Daoy (cell line): ENCODE results near the gene SELP. TPM values are rescaled to one million over a fixed set of nuclear protein-coding genes. Genes with fewer than 3 reads are reported as not detected.
A peak's percentile ranks its signal among the peaks of the same experiment; 100 is the strongest.

Experiments
- DNase-seq: peaks from one replicate; pipeline ENCODE4 v3.0.0-alpha.2; 2015; ENCODE audit warnings: low read depth
- total RNA-seq: library from RNA; depleted of rRNA; stranded (reverse); fragments of >200 nt; shearing (Covaris generic); gene quantifications from 2 replicates; pipeline ENCODE4 v1.2.3, GENCODE V29; 2014

SELP gene
- total RNA-seq, 1 experiment from 2014 or later, result not detected

- DNase-seq, result no peak
These were observed 9.4 kb downstream of the SELP start for GRCh38 chr1:169620565-169620964.

- DNase-seq, result peak; percentile 9
These were observed 11.6 kb downstream of the SELP start for GRCh38 chr1:169618367-169618766.

DNA sequence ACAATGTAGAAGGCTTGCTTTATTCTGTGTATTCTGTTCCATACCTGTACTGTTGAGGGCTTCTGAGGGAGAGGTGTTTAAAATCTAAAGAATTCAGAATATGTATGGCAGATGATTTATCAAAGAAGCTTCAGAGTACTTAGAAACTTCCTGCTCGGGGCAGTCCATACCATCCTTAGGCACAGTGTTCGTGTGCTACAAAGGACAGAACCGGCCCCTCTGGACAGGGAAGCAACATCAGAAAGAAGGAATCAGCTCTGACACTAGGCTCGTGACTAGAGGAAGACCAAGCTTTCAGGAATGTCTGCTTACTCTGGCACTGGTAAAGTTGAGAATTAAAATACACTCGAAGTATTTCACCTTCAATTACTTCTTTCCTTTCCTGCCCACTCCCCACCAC lies 14.1 kb downstream of the SELP start:
- DNase-seq, result no peak

DNA sequence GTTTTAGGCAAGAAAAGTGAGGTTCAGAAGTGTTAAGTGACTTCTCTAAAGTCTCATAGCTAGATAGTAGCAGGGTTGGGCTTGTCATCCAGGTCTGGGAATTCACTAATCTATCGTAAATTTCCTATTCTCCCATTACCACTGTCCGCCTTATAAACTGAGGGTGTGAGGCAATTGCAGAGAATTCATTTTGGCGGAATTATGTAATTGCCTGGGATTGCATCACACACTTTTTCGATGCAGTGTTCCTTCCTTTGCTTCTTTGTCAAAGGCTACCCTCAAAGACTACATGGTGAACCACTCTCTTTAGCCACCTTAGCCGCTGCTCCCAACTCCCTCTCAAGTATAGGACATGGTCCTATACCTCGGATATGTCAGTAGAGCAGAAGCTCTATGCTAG lies 19.1 kb downstream of the SELP start:
- no peak for DNase-seq

DNA sequence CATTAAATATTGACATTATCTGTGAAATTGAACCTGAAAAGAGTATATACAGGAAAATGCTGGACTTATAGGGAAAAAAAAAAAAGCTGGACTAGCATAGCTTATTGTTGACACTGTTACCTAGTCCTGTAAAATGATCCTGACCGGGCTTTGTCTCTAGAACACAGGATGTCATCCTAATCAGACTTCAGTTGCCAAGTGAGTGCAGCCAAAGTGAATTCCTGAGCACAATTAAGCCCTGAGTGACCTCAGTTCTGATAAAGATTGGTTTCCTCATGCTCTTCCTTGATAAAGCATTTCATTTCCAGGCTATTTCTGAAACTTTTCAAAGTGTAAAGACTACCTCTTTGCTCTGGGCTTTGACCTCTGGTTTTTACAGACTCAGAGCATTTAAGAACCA lies 19.8 kb downstream of the SELP start:
- peak; percentile 37 for DNase-seq

GRCh38 chr1:169608226-169608625 lies 21.7 kb downstream of the SELP start:
- no peak for DNase-seq

GRCh38 chr1:169604781-169605560 lies 25.0 kb downstream of the SELP start:
- no peak for DNase-seq

DNA sequence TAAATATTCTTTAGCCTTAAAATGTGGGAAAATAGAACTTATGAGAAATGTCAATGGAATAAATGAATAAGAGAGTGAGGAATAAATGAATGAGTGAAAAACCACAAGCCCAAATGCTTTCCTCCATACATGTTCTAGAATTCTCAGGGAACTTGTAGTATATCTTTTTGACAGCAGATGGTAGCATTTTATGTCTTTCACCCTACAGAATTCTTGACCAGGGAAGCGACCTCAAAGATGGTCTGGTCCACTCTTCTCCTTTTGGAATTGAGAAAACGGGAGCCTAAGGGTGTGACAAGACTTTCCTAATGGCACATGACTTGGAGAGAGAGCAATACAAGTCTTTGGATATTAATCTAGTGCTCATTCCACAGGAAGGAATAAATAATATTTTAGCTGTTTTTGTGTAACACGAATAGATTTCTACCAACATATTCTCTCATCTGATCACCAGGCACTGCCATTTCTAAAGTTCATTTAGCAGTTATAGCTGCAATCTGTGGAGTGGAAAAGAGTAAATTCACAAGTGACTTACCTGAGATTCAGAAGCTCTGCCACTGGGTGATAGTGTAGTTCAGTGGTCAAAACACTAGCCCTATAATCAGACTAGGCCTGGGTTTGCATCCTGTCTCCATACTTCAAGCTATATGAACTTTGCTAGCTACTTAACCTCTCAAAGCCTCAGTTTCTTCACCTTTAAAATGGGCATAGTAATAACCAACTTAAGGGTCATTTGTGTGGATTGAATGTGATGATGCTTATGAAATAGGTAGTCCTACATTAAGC lies 28.6 kb downstream of the SELP start:
- peak; percentile 11 for DNase-seq

DNA sequence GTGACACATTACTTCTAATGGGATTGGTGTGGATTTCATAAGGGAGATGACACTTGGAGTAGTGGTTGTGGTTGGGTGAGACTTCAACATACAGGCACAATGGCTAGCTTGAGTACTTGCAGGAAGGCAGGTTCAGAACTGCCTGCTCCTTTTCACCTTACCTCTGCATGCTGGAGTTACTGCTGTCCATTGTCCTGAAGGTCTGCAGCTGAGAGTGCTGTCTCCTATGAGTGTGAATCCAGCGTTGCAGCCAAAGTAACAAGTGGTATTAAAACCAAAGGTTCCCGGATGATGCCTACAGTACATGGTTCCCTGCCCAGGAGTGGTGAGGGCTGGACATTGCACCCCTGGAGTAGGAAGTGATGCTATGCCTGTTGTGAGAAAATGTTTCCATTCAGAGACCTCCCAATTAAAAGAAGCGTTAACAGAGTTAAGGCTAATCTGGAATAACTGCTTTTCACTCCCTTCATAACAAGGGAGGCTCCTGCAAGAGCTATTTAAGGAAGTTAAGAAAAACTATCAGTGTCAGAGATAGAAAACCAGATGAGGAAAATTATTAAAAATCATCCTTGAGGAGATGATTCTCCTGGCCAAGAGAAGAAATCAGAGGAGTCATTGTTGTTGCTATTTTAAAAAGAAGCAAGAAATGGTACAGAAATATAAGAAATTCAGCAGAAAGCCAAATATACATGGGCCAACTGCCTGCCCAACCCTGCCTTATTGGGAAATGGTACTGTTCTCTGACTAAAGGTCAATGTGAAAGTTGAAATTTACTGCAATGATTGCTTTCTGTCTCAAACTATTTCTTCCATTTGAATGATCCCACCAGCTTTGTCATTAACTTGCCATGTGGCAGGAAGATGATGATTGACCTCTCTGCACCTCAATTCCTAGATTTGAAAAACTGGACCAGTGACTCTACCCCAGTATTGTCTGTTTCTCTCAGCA lies 33.9 kb downstream of the SELP start:
- DNase-seq, result peak; percentile 17

- no peak for DNase-seq
These were observed 35.5 kb downstream of the SELP start for GRCh38 chr1:169594391-169594790.

GRCh38 chr1:169590932-169591331 lies 39.0 kb downstream of the SELP start:
- peak; percentile 65 for DNase-seq

DNA sequence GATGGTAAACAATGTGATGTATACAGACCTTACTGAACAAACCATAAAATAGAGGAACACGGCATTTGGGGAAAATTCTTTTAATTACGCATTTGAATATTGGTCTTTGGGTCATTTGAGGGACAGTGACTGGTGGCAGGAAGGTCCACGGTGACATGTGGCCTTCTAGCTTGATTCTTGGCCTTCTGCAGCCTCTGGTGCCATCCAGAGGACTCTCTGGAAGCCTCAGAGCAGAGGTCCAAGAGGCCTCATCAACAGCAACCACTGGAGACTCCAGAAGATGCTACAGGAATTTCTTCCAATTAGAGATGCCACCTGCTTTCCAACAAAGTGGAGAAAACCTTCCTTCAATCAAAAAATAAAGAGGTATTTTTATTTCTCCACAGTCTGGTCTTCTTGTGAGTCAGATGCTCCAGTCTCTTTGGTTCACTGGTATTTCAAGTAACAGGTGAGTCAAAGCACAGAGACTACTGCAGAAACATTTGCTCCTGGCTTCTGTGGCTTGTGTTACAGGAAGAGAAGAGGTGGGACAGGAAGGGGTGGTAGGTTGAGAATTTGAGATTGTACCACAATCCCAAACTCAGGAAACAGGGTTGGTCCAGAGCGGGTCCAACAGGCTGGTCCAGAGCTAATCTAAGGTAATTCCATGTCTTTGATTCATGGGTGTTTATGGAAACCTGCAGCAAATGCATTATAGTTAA lies 41.0 kb downstream of the SELP start:
- DNase-seq, result no peak

DNA sequence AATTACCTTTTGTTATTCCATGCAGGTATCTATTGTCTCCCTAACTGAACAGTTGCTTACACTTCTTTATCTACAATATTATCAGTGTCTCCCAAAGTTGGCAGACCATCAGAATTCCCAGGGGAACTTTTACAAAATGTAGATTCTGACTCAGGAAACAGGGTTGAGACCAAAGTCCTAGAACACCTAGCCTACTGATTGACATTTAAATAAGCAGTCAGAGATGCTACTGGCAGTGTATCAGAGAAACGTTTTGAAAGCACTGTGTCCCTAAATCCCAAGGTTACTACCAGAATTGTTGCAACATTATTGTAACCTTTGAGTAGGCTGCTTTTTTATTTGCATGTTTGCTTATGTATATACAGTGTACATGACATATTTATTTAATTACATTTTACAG lies 41.8 kb downstream of the SELP start:
- no peak for DNase-seq

- peak; percentile 82 for DNase-seq
These were observed 43.3 kb downstream of the SELP start, which contains the start of gene F5 for GRCh38 chr1:169586395-169587255. Gene F5, minus strand, starts transcription at chr1:169586481. Its CDS starts 95 bp downstream, at chr1:169586386.

GRCh38 chr1:169586067-169586394 lies 43.9 kb downstream of the SELP start:
- no peak for DNase-seq

DNA sequence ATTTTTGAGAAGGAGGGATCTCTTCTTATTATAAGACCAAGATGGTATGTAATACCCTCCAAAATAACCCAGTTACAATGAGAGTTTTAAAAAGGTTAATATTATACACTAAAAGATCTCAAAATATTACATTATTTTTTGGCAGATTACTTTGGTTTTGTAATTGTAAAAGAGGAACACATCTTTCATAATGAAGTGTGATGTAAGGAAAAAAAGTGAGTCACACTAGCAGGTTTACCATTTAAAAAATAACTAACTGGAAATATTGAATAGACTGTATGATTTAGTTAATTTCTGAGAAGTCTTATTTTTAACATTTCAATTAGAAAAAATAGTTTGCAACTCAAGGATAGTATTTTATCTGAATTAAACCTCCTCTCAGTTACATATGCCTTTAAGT lies 44.7 kb downstream of the SELP start:
- DNase-seq, result no peak

DNA sequence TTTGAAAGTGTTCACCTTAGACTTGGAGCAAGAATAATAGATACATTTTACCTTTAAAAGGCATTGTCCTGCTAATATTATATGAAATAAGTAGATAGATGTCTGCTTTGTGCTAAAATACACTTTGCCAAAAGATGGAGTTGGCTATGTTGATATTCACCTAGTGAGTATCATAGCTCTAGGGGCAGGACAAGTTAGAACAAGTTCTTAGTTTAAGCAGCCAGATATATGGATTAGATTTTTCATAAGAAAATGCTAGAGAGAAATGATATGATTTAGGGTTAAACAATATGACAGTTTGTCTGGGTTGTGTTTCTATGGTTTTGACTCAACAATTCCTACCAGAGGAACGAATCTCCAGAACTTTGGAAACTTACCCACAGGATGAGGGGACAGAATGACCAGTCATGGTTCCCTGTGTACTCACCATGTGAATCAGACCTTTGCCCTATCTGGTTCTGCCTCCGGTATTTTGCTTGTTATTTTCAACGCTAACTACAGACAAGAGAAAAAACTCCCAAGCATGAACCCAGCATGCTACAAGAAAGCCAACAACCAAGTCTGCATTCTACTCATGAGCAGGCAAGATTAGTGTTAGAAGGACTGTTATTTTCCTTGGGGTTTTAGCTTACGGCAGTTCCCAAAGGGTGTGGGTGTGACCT lies 45.3 kb downstream of the SELP start:
- DNase-seq, result no peak

DNA sequence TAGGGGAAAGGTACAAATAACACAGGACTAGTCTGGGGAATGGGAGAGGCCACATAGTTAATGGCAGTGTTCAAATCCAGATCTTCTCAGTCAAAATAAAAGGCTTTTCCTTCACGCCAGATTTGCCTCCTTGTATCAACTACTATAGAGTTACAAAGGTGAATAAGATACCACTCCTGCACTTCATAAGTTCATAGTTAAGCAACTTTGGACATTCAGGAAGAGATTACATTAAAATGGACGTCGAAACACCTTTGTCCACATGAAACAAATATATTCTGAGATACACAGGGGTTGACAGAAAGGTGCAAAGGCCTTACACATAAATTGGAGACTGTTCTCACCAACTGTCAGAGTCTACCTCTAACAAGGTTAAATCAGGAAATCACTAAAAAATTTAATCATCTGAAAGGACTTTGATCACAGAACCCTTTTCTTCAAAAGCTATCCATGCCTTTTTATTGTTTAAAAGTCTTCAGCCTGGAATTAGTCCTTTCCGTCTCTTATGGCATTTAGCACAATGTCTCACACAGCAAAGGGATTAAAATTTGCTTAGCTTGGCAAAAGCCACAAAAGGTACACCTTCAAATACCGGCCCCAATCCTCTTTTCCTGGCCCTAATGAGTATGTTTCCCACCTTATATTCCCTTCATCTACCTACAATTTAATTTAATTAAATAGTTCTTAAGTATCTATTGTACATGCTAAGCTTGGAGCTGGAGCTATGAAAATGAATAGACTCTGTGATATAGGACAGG lies 51.8 kb downstream of the SELP start:
- no peak for DNase-seq

DNA sequence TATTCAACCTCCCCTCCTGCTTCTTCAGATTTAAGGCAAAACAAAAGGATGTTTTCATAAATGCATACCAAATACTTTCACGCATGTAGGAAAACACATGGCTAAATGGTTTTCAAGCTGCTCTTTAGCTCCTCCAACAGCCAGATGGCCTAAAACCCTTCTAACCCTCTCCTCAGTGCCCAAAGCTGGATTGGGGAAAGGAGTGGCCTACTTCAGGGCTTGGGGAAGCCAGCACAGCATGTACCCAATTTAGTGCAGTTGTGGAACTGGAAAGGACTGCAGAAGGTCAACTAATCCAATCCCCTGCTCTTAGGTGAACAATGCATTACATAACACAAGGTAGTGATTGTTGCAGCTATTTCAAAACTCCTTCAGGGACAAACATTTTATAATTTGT lies 53.0 kb downstream of the SELP start:
- DNase-seq, result no peak
